Measurements from ENCODE around the gene PPP2R1B. TPM values are rescaled to one million over a fixed set of nuclear protein-coding genes. Genes with fewer than 3 reads are reported as not detected.
"Not testable (repeated sequence)": the region's sequence is repeated elsewhere in the genome, so short reads cannot be mapped to it uniquely, and the experiment has no call there.

Gene PPP2R1B
- polyA plus RNA-seq, 4 donors: 19.2 to 26.6 (median 19.6) TPM

DNA sequence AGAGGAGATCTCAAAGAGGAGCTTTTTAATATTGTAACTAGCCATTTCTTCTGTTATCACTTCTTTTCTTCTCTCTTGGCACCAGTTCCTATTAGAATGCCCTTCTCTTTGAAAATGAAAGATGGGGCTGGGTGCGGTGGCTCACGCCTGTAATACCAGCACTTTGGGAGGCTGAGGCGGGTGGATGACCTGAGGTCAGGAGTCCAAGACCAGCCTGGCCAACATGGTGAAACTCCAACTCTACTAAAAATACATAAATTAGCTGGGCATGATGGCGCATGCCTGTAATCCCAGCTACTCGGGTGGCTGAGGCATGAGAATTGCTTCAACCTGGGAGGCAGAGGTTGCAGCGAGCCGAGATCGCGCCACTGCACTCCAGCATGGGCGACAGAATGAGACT is 18.1 kb upstream of the PPP2R1B start:
- not testable (repeated sequence) for DNase-seq (ENCODE audit: low read depth in 4 of 4, low spot score in 2 of 4)

DNA sequence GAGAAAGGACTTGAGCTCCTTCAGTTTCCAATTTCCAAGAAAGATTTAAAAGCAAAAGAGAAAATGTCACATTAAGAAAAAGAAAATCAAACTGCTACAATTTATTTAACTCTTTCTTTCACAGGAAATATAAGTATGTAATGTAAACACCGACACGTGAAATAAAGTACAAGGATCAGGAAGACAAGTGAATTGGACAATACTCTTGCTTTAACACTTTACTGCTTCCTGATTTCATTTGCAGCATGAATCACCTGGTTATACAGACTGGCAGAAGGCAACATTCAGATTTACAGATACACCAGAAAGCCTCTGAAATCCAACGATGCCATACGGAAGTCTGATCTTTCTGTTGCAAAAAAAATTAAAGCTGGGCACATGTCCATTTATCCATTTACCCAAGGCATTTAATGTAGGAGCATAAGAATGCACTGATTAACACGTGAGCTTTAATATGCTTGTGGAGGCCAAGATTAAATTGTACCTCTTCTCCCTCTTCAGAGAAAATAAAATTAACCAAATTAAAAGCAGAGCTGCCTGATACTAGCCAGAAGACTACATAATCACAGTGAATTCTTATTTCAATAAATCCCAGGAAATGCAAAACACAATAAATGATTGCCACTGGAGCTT is 16.0 kb upstream of the PPP2R1B start:
- DNase-seq (ENCODE audit: low read depth in 4 of 4, low spot score in 2 of 4): no peak

DNA sequence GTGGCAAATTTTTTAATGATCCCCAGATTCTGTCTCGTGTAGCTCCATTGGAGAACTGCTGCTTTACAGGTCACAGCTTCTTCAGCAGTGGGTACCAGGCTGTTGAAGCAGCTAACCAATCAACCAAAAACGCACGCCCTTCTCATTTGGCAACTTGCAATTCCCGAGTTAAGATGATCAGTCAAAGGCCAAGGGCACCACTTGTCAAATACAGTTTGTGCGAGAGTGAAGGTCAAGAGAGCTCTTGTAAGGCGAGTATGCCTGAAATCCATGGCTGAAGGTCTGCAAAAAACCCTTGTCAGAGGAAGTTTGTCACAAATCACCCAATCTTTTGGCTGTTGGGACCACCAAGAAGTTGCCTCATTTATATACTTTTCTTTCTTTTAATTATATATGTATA is 12.9 kb upstream of the PPP2R1B start:
- DNase-seq (ENCODE audit: low read depth in 4 of 4, low spot score in 2 of 4): no peak

DNA sequence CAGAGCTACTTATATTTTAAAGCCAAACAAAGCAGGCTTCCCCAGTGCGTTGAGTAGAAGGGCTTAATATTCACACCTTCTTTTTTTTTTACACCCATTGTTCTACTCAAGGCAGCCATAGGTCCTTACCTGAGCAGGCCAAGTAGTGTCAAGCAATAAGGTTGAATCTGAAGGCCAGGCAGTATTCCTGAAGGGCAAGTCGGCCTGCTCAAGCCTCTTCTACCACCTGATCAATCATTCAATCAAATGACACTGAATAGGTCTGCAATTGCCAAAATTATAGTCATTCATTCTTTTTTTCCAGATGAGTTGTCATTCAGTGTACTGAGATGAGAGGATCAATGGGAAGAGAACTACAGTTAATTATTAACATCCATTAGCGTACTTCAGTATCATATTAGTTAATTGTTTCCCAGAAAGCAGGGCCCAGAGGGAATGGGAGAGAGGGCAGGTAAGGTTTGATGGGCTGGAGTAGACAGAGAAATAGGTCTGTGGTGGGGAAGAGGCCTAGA is 11.9 kb upstream of the PPP2R1B start:
- DNase-seq (ENCODE audit: low read depth in 4 of 4, low spot score in 2 of 4): no peak

DNA sequence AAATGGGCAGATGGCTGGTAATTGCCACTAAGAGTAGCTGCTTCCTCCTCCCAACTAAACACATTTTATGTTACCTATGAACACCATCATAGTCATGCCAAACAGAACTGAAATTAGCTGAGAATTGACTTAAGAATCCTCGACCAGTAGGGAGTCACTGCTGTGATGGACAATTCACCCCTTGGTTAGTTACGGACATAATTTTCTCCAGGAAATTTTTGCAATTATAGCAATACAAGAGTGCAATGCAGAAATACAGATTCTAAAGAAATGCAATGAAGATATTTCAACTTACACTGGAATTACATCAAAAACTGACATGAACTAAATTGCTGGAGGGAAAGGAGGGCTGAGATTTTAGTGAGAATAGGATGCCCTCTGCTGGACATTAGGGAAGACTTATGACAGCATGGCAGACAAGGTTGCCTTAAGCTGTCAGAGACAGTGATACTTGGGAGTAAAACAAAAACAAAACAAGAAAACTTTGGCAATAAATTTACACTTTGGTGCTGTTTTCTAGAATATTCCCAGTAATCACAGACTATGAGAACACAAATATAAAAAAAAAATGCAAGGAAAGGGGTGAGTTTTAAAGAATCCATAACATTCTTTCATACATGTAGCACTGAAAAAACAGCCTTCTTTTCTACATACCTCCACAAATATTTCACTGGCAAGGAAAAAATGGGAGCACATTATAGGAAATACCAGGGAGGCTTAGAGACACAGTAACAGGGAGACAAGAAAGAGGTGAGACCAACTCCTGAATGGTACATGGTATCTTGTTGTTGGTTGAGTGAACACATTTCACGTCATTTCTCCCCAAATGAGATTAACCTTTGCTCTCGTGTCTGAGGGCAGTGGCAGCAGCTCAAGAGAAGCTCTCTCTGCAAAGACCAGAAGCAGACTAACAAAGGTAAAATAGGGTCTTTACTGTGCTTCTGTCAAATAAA is 11.2 kb upstream of the PPP2R1B start:
- DNase-seq (ENCODE audit: low read depth in 4 of 4, low spot score in 2 of 4): no peak

DNA sequence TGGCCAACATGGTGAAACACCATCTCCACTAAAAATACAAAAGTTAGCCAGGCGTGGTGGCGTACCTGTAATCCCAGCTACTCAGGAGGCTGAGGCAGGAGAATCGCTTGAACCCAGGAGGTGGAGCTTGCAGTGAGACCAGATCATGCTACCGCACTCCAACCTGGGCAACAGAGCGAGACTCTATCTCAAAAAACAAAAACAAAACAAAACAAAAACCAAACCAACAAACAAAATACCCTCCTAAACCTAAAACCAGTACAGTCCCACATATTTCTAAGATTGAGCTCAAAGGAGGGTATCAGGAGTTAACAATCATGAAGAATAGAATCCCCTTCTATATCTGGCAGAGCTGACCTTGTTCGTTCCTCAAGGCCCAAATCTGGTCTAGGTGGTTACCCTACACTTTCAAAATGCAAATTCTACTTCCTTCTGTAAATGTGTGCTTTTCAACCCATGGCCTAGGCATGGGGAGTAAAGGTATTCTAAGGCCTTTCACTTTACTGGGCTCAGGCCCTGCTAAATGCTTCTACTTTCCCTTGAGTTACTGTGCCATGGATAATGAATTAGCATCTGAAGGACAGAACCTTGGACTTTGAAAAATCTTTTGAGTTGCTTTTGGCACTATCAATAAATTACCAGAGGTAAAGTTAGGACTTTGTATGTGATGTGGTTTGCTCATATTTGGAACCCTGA is 10.4 kb upstream of the PPP2R1B start:
- no peak for DNase-seq (ENCODE audit: low read depth in 4 of 4, low spot score in 2 of 4)

DNA sequence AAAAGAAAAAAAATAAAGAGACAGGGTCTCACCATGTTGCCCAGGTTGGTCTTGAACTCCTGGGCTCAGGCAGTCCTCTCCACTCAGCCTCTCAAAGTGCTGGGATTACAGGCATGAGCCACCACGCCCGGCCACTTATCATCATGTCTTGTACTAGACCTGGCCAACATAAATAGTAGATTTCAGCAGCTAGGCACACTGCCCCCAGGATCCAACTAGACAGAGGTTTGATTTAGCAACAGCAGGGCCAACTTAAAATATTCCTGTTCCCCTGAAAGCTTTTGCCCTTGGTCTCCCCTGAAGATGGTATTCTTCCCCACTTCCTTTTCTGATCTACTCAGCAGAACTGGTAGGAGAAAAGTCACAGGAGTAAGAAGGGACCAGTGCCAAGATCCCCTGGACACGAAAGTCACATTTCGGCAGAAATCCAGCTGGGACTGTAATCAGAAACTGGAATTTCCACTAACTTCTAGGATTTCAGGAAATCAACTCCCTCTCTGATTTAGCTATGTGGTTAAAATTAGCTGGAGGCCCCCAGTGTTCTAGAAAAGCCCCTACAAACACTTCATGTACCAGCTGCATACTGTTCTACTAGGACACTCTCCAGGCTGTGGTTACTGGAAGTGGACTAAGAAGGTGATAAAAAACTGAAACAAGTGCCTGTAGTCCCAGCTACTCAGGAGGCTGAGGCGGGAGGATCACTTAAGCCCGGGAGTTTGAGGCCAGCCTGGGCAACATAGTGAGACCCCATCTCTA is 8.9 kb upstream of the PPP2R1B start:
- no peak for DNase-seq (ENCODE audit: low read depth in 4 of 4, low spot score in 2 of 4)

DNA sequence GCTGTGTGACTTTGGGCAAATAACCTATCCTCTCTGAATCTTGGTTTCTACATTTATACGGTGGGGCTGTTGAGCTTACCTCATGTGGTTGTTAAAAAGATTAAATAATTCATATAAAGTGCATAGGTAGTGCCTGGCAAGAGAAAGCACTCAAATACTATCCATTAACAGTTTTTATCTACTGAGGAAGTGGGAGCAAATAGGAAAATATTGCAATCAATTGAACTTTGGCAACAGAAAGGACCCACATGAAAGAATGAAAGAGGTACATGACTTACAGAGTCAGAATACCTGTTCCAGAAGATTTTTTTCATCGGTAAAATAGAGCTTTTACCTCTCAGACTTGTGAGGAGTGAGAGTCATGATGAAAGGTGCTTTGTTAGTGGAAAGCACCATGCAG is 6.3 kb upstream of the PPP2R1B start:
- no peak for DNase-seq (ENCODE audit: low read depth in 4 of 4, low spot score in 2 of 4)

DNA sequence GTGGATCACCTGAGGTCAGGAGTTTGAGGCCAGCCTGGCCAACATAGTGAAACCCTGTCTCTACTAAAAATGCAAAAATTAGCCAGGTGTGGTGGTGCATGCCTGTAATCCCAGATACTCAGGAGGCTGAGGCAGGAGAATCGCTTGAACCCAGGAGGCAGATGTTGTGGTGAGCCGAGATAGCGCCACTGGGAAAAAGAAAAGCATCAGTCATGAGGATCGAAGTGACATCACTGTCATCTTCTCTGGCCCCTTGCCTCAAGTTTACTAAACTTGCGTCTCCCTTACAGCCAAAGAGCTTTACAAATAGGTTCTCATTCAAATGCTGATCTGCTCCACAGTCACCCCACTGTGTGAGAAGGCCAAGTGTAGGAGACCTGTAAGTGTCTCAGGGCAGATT is 5.0 kb upstream of the PPP2R1B start:
- DNase-seq (ENCODE audit: low read depth in 4 of 4, low spot score in 2 of 4): not testable (repeated sequence)

DNA sequence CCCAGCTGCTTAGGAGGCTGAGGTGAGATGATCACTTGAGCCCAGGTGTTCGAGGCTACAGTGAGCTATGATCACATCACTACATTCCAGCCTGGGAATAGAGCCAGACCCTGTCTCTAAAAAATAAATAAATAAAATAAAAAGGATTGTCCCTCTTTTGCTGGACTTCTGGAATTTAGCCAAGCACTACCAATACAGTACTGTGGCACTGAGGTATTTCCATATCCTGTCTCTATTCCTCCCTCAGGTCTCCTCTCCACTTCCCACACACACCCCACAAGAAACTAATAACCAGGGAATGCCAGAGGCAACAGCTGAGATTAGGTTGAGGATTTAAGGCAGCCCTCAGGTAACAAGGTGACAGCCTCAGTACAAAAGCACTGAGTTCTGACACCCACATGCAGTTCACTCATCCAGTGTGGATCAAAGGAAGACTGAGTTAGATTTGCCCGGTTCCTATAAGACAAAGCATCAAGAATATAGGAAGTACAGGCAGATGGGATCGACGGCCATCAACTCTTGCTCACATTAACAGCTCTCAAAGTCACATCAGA is 4.5 kb upstream of the PPP2R1B start:
- DNase-seq (ENCODE audit: low read depth in 4 of 4, low spot score in 2 of 4): no peak

DNA sequence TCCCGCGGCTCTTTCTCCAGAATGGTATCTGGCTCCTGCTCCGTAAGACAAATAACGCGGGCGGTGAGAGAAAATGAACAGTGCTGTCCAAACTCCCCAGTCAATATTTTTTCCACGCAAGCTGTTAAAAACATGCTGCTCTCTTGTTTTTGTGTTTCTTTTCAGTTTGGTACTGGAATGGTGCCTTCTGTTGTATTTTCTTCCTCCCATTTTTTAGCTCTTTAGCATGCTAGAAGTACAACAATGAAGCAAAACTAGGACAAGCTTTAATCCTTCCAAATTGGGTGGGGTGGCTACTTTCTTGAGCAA is 599 bp upstream of the PPP2R1B start:
- no peak for DNase-seq (ENCODE audit: low read depth in 4 of 4, low spot score in 2 of 4)

DNA sequence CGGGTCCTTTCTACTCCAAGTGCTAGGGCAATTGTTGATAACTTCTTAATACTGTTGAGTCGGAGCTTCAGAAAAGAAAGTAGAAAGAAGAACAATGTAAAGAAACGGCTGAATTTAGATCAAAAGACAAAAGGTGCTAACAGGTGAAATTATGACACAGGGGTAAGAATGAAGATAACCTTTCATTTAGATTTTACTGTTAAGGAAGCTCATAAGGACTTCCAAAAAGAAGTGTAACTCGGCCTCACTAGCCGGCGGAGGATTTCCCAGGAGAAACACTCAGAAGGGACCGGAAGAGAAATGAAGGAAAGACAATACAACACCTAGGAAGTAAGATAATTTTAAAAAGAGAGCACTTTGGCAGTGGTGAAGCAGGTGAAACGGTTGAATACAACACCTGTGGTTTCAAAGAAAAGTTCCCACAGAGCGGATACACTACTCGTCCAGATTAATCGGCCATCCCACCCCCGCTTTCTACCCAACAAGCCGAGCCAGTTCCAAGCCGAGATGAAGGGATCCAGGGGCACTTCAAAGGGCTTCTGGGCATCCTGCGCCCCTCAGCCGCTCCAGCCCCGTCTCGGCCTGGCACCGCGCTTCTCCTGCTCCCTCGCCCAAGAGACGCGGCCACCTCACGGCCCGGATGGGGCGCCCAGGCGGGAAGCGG is 737 bp downstream of the PPP2R1B start:
- DNase-seq (ENCODE audit: low read depth in 4 of 4, low spot score in 2 of 4): no peak

DNA sequence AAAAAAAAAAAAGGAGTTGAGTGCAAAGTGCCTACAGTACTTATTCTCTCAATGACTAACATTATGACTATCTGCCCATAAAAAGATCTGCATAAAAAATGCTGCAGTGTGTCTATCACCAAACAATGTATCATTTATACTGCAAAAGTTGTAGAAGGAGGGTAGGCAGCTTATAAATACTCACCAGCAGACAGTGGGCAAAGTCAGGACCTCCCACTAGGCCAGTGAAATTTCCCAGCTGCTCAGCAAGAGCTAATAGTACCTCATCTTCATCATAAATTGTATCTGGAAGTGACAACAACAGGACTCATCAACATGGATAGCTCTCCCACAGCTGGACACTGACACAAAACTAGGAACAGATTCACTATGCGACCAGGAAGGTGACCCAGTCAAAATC is 1.6 kb downstream of the PPP2R1B start:
- no peak for DNase-seq (ENCODE audit: low read depth in 4 of 4, low spot score in 2 of 4)

DNA sequence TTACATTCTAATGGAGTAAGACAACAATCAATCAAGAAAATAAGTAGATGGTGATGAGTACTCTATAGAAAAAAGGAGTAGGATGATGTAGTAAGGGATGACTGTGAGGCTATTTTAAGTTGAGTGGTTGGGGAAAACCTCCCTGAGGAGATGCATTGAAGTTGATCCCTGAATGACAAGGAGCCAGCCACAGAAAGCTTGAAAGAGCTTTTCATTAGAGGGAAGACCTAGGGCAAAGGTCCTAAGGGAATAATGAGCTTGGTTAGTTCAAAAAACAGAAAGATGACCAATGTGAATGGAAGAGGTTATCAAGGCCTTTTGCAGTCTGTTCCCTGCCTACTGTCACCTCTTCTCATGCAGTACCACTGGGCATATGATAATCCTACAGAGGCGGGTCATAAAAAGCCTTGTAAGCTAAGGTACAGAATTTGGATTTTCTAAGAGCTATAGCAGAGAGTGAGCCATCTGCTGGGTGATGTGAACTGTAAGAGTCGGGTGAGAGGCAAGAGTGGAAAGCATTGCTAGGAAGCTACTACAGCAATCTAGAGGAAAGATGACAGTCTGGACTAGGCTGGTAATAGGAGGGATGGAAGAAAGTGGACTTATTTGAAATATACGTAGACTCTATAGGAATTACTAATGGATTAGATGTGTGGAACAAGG is 3.1 kb downstream of the PPP2R1B start:
- no peak for DNase-seq (ENCODE audit: low read depth in 4 of 4, low spot score in 2 of 4)

DNA sequence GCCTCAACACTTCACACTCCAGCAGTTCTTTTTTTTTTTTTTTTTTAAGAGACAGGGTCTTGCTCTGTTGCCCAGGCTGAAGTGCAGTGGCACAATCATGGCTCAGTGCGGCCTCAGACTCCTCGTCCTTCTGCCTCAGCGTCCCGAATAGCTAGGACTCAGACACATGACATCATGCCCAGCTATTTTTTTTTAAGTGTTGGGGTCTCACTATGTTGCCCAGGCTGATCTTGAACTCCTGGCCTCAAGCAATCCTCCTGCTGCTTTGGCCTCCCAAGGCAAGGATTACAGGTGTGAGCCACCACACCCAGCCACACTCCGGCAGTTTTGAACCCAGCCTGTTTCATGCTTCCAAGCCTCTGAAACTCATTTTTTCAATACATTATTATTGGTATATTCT is 3.7 kb downstream of the PPP2R1B start:
- DNase-seq (ENCODE audit: low read depth in 4 of 4, low spot score in 2 of 4): no peak

DNA sequence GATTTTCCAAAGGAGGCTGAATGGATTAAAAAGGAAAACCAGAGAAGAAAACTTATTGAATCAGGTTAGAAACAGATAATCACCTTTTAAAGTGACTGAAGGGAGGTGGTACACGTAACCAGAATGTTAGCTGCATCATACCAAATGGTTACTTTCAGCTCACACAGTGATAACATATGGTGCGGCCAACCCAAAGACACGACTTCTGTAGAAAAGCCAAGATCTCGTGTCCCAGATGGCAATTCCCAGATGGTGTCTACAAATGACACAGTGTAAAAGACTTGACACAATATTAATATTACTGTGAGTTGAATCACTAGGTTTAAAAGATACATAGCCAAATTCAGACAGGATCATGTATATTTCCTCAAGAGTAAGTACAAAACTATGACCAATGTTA is 5.2 kb downstream of the PPP2R1B start:
- DNase-seq (ENCODE audit: low read depth in 4 of 4, low spot score in 2 of 4): no peak

DNA sequence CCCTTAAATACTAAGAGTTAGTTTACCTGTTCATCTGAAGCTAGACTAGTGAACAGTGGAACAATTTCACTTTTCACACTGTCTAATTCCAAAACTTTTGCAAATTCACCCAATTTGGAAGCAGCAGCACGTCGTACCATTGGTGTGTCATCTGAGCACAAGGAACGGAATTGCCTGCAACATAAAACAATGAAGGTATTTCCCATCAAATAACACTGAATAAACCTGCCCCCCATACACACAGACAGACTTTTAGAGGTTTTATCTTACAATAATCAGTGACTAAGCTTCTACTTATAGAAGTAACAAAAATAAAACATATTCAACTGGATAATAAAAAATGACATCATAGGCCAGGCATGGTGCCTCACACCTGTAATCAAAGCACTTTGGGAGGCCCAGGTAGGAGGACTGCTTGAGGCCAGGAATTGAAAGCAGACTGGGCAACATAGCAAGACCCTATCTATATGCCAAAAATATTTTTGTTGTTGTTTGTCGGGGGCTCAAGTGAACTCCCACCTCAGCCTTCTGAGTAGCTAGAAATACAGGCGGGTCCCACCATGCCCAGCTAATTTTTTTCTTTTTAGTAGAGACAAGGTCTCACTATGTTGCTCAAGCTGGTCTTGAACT is 6.3 kb downstream of the PPP2R1B start:
- no peak for DNase-seq (ENCODE audit: low read depth in 4 of 4, low spot score in 2 of 4)

DNA sequence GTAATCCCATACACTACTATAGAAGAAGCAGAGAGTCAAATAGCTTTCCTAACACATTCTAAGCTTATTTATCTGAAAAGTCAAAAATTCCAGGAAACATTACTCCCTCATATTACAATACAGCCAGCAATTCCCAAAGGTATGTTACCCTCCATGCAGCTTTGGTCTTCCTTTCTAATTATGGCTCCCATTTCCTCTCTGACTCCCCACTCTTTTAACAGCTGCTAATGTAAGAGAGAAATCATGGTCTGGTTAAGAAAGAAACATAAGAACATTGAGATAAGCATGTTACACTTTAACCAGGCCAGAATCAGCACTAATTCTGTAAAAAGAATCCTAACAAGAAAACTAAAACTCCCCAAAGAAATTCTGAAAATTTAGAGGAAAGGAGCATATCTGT is 6.8 kb downstream of the PPP2R1B start:
- DNase-seq (ENCODE audit: low read depth in 4 of 4, low spot score in 2 of 4): no peak

DNA sequence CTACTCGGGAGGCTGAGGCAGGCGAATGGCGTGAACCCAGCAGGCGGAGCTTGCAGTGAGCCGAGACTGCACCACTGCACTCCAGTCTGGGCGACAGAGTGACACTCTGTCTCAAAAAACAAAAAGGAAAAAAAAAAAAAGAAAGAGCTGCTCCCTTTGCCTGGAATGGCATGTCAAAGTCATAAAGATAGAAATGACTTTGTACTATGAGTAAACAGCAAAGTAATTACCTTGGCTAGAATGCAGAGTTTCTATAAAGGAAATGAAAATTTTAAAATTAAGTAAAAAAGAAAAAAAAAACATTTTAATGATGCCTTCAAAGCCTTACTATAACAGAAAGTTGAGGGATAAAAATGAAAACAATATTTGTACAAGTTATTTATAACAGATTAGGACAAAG is 10.1 kb downstream of the PPP2R1B start:
- DNase-seq (ENCODE audit: low read depth in 4 of 4, low spot score in 2 of 4): no peak
